IPS-20b (cell line): ENCODE measurements around the gene CCDC102A.
"Not testable (repeated sequence)": the region's sequence is repeated elsewhere in the genome, so short reads cannot be mapped to it uniquely, and the experiment has no call there.

ENCODE experiments used
- H3K27ac ChIP-seq: one replicate; pipeline ENCODE4 v1.5.1; 2013; ENCODE audit warnings: low read length
- H3K27me3 ChIP-seq: 2 replicates; pipeline ENCODE4 v1.6.1; 2013; ENCODE audit warnings: mild to moderate bottlenecking, low read length, inconsistent platforms; ENCODE audit not compliant: insufficient read depth
- H3K36me3 ChIP-seq: 2 replicates; pipeline ENCODE4 v1.6.1; 2013; ENCODE audit warnings: low read depth, mild to moderate bottlenecking, inconsistent platforms, low read length, moderate library complexity; ENCODE audit not compliant: insufficient read depth
- H3K4me1 ChIP-seq: 2 replicates; pipeline ENCODE4 v1.6.1; 2013; ENCODE audit warnings: mild to moderate bottlenecking, control low read depth, inconsistent platforms, low read length, moderate library complexity; ENCODE audit not compliant: insufficient read depth
- H3K4me3 ChIP-seq: 2 replicates; pipeline ENCODE4 v1.5.1; 2013; ENCODE audit warnings: mild to moderate bottlenecking, low read length, inconsistent platforms
- H3K9ac ChIP-seq: 2 replicates; pipeline ENCODE4 v1.6.1; 2013; ENCODE audit warnings: low read depth, mild to moderate bottlenecking, inconsistent platforms, low read length, moderate library complexity
- H3K9me3 ChIP-seq: 2 replicates; pipeline ENCODE4 v1.6.1; 2013; ENCODE audit warnings: mild to moderate bottlenecking, low read depth, low read length, inconsistent platforms; ENCODE audit not compliant: insufficient read depth

Gene CCDC102A

DNA sequence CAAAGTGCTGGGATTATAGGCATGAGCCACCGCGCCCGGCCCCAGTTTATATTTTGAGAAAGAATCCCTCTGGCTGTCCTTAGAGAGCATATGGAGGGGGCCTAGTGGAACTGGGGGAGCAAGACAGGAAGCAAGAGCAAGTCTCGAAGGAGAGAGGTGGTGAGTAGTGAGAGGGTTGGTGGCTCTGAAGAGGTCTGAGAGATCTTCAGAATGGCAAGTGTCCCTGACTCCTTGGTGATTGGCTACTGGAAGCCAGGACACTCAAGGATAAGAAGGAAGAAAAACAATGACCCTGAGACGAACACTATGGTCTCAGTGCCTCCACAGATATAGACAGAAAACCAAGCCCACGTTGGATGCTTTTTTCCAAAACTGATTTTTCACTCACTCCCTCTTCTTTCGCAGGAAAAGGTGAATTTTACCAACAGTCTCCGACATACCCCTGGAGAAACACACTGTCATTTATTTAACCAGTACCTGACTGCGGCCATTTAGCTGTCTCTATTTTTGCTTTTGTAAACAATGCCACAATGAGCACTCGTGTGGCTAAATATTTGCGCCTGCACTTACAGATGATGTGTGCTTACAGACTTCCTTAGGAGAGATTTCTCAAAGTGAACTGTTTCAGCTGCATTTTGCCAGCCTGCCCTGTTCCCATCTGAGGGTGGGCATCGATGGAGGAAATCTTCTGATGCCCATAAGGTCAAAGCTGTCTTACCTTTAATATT, 34.2 kb downstream of the CCDC102A start:
- no peak overlapping the region for H3K4me3 ChIP-seq
- no peaks in the 10 kb centered on the region for H3K9me3 ChIP-seq
- H3K4me1 ChIP-seq, result no peaks in the 10 kb centered on the region
- H3K36me3 ChIP-seq, result no peaks in the 10 kb centered on the region
- no peaks in the 10 kb centered on the region for H3K27me3 ChIP-seq
- H3K27ac ChIP-seq, result no peak overlapping the region
- H3K9ac ChIP-seq, result no peak overlapping the region

DNA sequence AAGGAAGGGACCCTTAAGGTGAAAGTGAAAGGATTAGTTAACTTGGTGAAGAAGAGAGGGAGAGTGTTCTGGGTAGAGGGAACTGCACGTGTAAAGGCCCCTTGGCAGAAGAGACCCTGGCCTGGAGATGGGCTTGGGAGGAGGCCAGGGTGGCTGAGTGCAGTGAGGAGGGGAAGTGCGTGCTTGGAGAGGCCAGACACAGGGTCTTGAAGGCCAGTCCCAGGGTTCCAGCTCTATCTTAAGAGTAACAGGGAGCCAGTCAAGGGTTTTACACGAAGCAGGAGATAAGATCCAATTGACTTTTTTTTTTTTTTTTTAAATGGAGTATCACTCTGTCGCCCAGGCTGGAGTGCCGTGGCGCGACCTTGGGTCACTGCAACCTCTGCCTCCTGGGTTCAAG, 34.9 kb downstream of the CCDC102A start:
- no peaks in the 10 kb centered on the region for H3K27me3 ChIP-seq
- H3K4me3 ChIP-seq, result no peak overlapping the region
- H3K4me1 ChIP-seq, result no peaks in the 10 kb centered on the region
- no peaks in the 10 kb centered on the region for H3K36me3 ChIP-seq
- H3K9ac ChIP-seq, result no peak overlapping the region
- no peak overlapping the region for H3K27ac ChIP-seq
- H3K9me3 ChIP-seq, result no peaks in the 10 kb centered on the region

DNA sequence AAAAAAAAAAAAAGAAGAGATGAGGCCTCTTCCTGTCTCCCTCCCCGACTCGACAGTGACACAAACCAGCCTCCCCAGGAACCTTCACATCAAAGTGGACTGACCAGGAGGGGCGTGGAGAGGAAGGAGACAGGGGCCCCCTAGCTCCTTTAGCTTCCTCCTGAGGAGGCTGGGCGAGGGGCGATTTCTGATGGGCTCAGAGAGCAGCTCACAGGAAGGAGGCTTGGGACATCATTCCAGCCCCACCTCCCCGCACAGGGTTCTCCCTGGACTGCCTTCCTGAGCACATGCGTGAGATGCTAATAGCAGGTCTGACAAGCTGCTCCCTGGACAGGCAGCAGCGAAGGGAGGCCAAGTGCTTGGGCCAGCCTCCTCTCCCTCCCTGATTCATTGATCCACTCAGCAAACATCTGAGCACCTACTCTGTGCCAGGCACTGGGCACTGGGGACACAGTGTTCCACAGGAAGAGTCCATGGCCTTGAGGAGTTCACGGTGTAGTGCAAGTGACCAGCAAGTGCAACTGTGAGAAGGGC, 35.7 kb downstream of the CCDC102A start:
- no peak overlapping the region for H3K27ac ChIP-seq
- no peaks in the 10 kb centered on the region for H3K27me3 ChIP-seq
- H3K9ac ChIP-seq, result no peak overlapping the region
- no peaks in the 10 kb centered on the region for H3K9me3 ChIP-seq
- H3K4me1 ChIP-seq, result no peaks in the 10 kb centered on the region
- H3K4me3 ChIP-seq, result no peak overlapping the region
- no peaks in the 10 kb centered on the region for H3K36me3 ChIP-seq

DNA sequence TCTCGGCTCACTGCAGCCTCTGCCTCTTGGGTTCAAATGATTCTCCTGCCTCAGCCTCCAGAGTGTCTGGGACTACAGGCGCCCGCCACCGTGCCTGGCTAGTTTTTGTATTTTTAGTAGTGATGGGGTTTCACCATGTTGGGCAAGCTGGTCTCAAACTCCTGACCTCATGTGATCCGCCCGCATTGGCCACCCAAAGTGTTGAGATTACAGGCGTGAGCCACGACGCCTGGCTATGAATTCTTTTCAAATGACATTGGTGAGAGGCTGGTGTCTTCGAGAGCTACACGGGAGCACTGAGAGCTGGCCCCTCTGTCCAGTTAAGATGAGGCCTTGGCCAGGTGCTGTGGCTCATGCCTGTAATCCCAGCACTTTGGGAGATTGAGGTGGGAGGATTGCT, 36.4 kb downstream of the CCDC102A start:
- not testable (repeated sequence) for H3K4me1 ChIP-seq, H3K27me3 ChIP-seq, H3K9me3 ChIP-seq, H3K27ac ChIP-seq, H3K4me3 ChIP-seq, H3K9ac ChIP-seq, H3K36me3 ChIP-seq

- Histone ChIP-seq H3K27me3 (no peaks in the 10 kb centered on the region), H3K4me3 (no peak overlapping the region), H3K27ac (no peak overlapping the region), H3K4me1 (no peaks in the 10 kb centered on the region), H3K9me3 (no peaks in the 10 kb centered on the region), H3K9ac (no peak overlapping the region), H3K36me3 (no peaks in the 10 kb centered on the region)
Measured at GRCh38 chr16:57498031-57498430, 38.3 kb downstream of the CCDC102A start.

DNA sequence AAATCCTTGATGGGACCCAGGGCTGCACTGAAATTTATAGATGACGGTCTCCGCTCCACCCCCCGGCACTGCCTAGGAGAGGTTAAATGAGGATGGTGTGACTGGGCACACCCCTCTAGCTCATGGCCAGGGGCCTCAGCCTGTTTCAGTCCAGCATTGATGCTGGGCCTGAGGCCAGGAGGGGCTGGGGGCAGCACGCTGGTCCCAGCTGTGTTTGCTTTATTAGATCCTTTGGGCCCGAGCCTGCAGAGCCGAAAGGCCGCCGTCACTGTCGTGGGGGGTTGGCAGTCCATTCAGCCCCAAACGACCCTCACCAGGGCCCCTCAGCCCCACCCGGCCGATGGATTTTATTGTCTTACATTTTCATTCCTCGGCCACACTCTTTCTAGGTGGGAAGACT, 39.2 kb downstream of the CCDC102A start:
- Histone ChIP-seq H3K4me1 (no peaks in the 10 kb centered on the region), H3K27me3 (no peaks in the 10 kb centered on the region), H3K9me3 (no peaks in the 10 kb centered on the region), H3K27ac (no peak overlapping the region), H3K36me3 (no peaks in the 10 kb centered on the region), H3K4me3 (no peak overlapping the region), H3K9ac (no peak overlapping the region)

DNA sequence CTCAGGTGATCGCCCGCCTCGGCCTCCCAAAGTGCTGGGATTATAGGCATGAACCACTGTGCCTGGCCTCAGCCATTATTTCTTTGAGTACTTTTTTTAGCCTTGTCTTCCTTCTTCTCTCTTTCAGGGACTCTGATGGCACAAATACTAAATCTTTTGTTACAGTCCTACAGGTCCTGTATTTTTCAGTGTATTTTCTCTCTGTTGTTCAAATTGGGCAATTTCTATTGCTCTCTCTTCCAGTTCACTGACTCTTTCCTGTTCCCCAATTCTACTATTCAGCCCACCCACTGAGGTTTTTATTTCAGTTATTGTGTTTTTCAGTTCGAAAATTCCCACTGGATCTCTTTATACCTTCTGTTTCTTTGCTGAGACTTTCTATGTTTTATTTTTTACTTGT, 42.6 kb downstream of the CCDC102A start:
- no peak overlapping the region for H3K9ac ChIP-seq

DNA sequence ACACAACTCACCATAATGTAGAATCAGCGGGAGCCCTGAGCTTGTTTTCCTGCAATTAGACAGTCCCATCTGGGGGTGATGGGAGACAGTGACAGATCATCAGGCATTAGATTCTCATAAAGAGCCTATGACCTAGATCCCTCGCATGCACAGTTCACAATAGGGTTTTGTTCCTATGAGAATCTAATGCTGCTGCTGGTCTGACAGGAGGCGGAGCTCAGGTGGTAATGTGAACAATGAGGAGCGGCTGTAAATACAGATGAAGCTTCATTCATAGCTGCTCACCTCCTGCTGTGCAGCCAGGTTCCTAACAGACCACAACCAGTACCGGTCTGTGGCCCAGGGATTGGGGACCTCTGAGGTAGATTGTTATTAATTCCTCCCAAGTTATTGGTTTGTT, 47.1 kb downstream of the CCDC102A start:
- Histone ChIP-seq H3K27me3 (peaks cover 15% of the 10 kb centered on the region), H3K4me1 (no peaks in the 10 kb centered on the region), H3K27ac (no peak overlapping the region), H3K9ac (no peak overlapping the region), H3K4me3 (no peak overlapping the region), H3K36me3 (no peaks in the 10 kb centered on the region), H3K9me3 (no peaks in the 10 kb centered on the region)

More for the DNA sequence above, 42.6 kb downstream of the CCDC102A start:
- Histone ChIP-seq H3K36me3 (no peaks in the 10 kb centered on the region), H3K27ac (no peak overlapping the region), H3K9me3 (no peaks in the 10 kb centered on the region), H3K27me3 (no peaks in the 10 kb centered on the region), H3K4me1 (no peaks in the 10 kb centered on the region), H3K4me3 (no peak overlapping the region)

DNA sequence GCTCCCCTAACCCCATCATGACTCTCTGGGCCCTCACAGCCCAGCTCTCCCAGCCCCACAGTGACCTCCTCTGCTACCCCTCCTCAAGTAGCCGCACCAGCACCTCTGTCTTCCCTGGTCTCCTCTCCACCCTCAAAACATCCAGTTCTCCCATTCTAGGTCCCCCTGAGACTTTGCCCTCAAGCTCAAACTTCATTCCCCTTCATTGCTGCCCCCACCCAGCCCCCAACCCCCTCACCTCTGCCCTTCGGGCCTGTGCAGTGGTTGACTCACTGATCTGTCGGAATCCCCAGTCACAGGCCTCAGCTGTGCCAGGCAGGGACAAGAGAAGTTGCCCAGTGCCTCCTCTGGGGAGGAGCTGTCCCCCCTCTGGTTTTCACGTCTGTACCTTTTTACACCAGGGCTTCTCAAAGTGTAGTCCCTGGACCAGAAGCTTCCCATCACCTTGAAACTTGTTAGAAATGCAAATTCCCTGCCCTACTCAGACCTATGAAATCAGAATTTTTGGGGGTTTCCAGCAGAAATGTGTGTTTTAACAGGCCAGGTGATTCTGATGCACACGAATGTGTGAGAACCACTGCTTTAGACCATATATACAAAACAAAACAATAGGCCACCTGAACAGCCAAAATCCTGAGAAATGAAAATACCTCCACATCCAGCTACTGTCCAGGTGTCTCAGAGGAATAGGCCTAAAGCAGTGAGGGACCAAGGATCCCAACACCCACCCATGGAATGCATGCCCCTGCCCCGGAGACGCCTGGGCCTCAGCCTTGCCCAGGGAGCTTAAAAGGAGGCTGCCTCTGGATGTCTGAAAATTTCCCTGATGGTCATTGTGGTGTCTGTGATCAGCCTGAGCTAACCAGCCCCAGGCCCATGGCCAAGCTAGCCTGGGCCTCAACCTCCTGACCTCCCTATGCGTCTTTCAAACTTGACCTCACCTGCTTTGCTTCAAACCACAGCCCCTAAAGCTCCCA, 49.2 kb downstream of the CCDC102A start:
- Histone ChIP-seq H3K4me3 (peak overlapping the region; percentile 44; the same call in 1 of the 2 replicates), H3K4me1 (no peaks in the 10 kb centered on the region), H3K36me3 (no peaks in the 10 kb centered on the region), H3K9me3 (no peaks in the 10 kb centered on the region), H3K27ac (no peak overlapping the region), H3K9ac (no peak overlapping the region), H3K27me3 (peaks cover 15% of the 10 kb centered on the region)

- Histone ChIP-seq H3K36me3 (no peaks in the 10 kb centered on the region), H3K9ac (peak within 1 kb of the TSS; percentile 61; the same call in 1 of the 2 replicates), H3K9me3 (no peaks in the 10 kb centered on the region), H3K27me3 (peaks cover 15% of the 10 kb centered on the region), H3K4me1 (no peaks in the 10 kb centered on the region), H3K27ac (no peak within 1 kb of the TSS), H3K4me3 (peak within 1 kb of the TSS; percentile 86)
Measured at GRCh38 chr16:57485916-57486857, 50.2 kb downstream of the CCDC102A start, which contains the start of gene DOK4. TSS of gene DOK4 (minus strand) at chr16:57486493. CDS start at chr16:57479507, 6,986 bp downstream.
